Gastrocnemius medialis (tissue), 4 donors: Measurements from ENCODE around the gene TLR6. TPM values are rescaled to one million over a fixed set of nuclear protein-coding genes. Genes with fewer than 3 reads are reported as not detected.

ENCODE experiments used
- ATAC-seq, 2 donors: fragments of 150-250 bp; one replicate each; pipeline ENCODE4 v1.9.1; 2016
- DNase-seq, 2 donors: peaks; one replicate each; pipeline ENCODE4 v3.0.0-alpha.2; 2019
- H3K27ac ChIP-seq, 4 donors: fragments of 200-600 bp; sonication (generic); 1 replicate in 1 of 4; 2 replicates in 3 of 4; pipeline ENCODE4 v1.5.1; 2016 to 2018; ENCODE audit warnings: mild to moderate bottlenecking in 2 of 4, moderate library complexity in 1 of 4
- H3K27me3 ChIP-seq, 3 donors: fragments of 200-600 bp; sonication (generic) in 2 of 3; 1 replicate in 1 of 3; 2 replicates in 2 of 3; pipeline versions ENCODE4 v1.5.1 to v1.6.0; 2016 to 2019; ENCODE audit warnings: mild to moderate bottlenecking in 1 of 3, moderate library complexity in 1 of 3
- H3K36me3 ChIP-seq, 2 donors: fragments of 200-600 bp; sonication (generic) in 1 of 2; one replicate each; pipeline ENCODE4 v1.5.1; 2017 to 2018
- H3K4me1 ChIP-seq, 2 donors: fragments of 200-600 bp; sonication (generic) in 1 of 2; one replicate each; pipeline ENCODE4 v1.5.1; 2016 to 2017; ENCODE audit warnings: mild to moderate bottlenecking in 2 of 2
- H3K4me3 ChIP-seq, 4 donors: fragments of 200-600 bp; sonication (generic) in 3 of 4; 1 replicate in 1 of 4; 2 replicates in 3 of 4; pipeline ENCODE4 v1.5.1; 2016 to 2019; ENCODE audit warnings: mild to moderate bottlenecking in 2 of 4
- H3K9me3 ChIP-seq, 3 donors: fragments of 200-600 bp; sonication (generic) in 2 of 3; 1 replicate in 1 of 3; 2 replicates in 2 of 3; pipeline ENCODE4 v1.5.1; 2016 to 2019
- CTCF ChIP-seq, 5 experiments: fragments of 450-650 bp in 3 of 5; fragments of 200-600 bp in 2 of 5; sonication (generic) in 2 of 5; IDR thresholded peaks in 4 of 5; conservative IDR thresholded peaks in 1 of 5; 1 replicate in 4 of 5; 2 replicates in 1 of 5; pipeline ENCODE4 v1.5.1; 2016 to 2019; ENCODE audit warnings: antibody characterized with exemption in 5 of 5, mild to moderate bottlenecking in 3 of 5, moderate library complexity in 3 of 5
- POLR2A ChIP-seq, 2 donors: fragments of 450-650 bp; IDR thresholded peaks; one replicate each; pipeline ENCODE4 v1.6.1; 2017; ENCODE audit warnings: antibody characterized with exemption in 2 of 2, mild to moderate bottlenecking in 2 of 2, moderate library complexity in 2 of 2
- in situ Hi-C, 4 donors: fragments of 200-750 bp; cut with MboI; loops; one replicate each; pipeline versions ENCODE4 v1.15.0 to v1.8.0; 2017; ENCODE audit warnings: low sequenced_read_pairs in 4 of 4
- intact Hi-C: fragments of 100-400 bp; cut with DNase I; formaldehyde crosslinking; loops from one replicate; pipeline ENCODE4 v1.15.1; 2023; ENCODE audit warnings: low total_unique reads
- total RNA-seq, 4 donors: library from RNA; depleted of rRNA; stranded (reverse); fragments of >200 nt; gene quantifications; one replicate each; pipeline versions ENCODE4 v1.1.0 to v1.2.3, GENCODE V29; 2016

The TLR6 gene
- total RNA-seq, 4 donors from 2014 or later = 0.29 to 0.75 (median 0.48) TPM

- ATAC-seq = no peak
- DNase-seq = peak in 1 of 2 donors; percentile 17
- no peaks in the 10 kb centered on the region for H3K4me1 ChIP-seq
- no peak overlapping the region for H3K27ac ChIP-seq
- no peaks in the 10 kb centered on the region for H3K27me3 ChIP-seq
- in situ Hi-C loops (no loop called here), intact Hi-C loops (no loop called here)
- H3K4me3 ChIP-seq = no peak overlapping the region
- no peaks in the 10 kb centered on the region for H3K9me3 ChIP-seq
- no peaks in the 10 kb centered on the region for H3K36me3 ChIP-seq
- no peak for TF ChIP-seq CTCF (IDR thresholded peaks at IDR 0.05 in 4 of 5, conservative IDR thresholded peaks at IDR 0.05 in 1 of 5)
- TF ChIP-seq POLR2A (IDR thresholded peaks at IDR 0.05) = no peak
Observed at GRCh38 chr4:38785901-38786402, 70.7 kb downstream of the TLR6 start.

GRCh38 chr4:38785041-38785790 lies 71.4 kb downstream of the TLR6 start:
- no peak for DNase-seq
- H3K9me3 ChIP-seq = no peaks in the 10 kb centered on the region
- no peaks in the 10 kb centered on the region for H3K36me3 ChIP-seq
- no peak for TF ChIP-seq POLR2A (IDR thresholded peaks at IDR 0.05)
- TF ChIP-seq CTCF (IDR thresholded peaks at IDR 0.05 in 4 of 5, conservative IDR thresholded peaks at IDR 0.05 in 1 of 5) = no peak
- intact Hi-C loops (no loop called here), in situ Hi-C loops (no loop called here)
- H3K4me1 ChIP-seq = no peaks in the 10 kb centered on the region
- no peak overlapping the region for H3K4me3 ChIP-seq
- no peak for ATAC-seq
- no peak overlapping the region for H3K27ac ChIP-seq
- H3K27me3 ChIP-seq = no peaks in the 10 kb centered on the region

GRCh38 chr4:38784141-38784540 lies 72.5 kb downstream of the TLR6 start:
- intact Hi-C loops (no loop called here), in situ Hi-C loops (no loop called here)
- no peak for ATAC-seq

GRCh38 chr4:38783109-38783460 lies 73.5 kb downstream of the TLR6 start:
- Histone ChIP-seq H3K27ac (no peak overlapping the region), H3K36me3 (no peaks in the 10 kb centered on the region), H3K9me3 (no peaks in the 10 kb centered on the region), H3K4me1 (no peaks in the 10 kb centered on the region), H3K4me3 (no peak overlapping the region), H3K27me3 (no peaks in the 10 kb centered on the region)
- intact Hi-C loops (loop anchor here (2.0 kb wide), 2 partner anchors 24 to 720 kb away; no protein-coding TSS in a partner anchor), in situ Hi-C loops (no loop called here)
- DNase-seq (no peak), ATAC-seq (no peak)
- no peak for TF ChIP-seq POLR2A (IDR thresholded peaks at IDR 0.05)
- TF ChIP-seq CTCF (IDR thresholded peaks at IDR 0.05 in 4 of 5, conservative IDR thresholded peaks at IDR 0.05 in 1 of 5) = no peak

More at GRCh38 chr4:38784141-38784540, 72.5 kb downstream of the TLR6 start:
- Histone ChIP-seq H3K36me3 (no peaks in the 10 kb centered on the region), H3K4me3 (no peak overlapping the region), H3K27ac (no peak overlapping the region), H3K9me3 (no peaks in the 10 kb centered on the region), H3K4me1 (no peaks in the 10 kb centered on the region), H3K27me3 (no peaks in the 10 kb centered on the region)
- TF ChIP-seq CTCF (IDR thresholded peaks at IDR 0.05 in 4 of 5, conservative IDR thresholded peaks at IDR 0.05 in 1 of 5) (no peak), POLR2A (IDR thresholded peaks at IDR 0.05) (no peak)
- DNase-seq = no peak
